BE2C (cell line): ENCODE measurements around the gene MAGI2.

Source experiments
- DNase-seq: peaks from one replicate; pipeline ENCODE4 v3.0.0-alpha.2; 2020
- H3K27me3 ChIP-seq: fragments of 250-450 bp; sonication (Bioruptor Pico); 2 replicates; pipeline ENCODE4 v1.5.1; 2020; ENCODE audit warnings: mild to moderate bottlenecking
- H3K36me3 ChIP-seq: fragments of 250-450 bp; sonication (Bioruptor Pico); 2 replicates; pipeline ENCODE4 v1.5.1; 2020; ENCODE audit warnings: mild to moderate bottlenecking
- H3K4me1 ChIP-seq: fragments of 250-450 bp; sonication (Bioruptor Pico); 2 replicates; pipeline ENCODE4 v1.5.1; 2020
- H3K4me3 ChIP-seq: 2 replicates; pipeline ENCODE4 v1.5.1; 2011; ENCODE audit warnings: low read depth, low read length
- H3K9me3 ChIP-seq: fragments of 250-450 bp; sonication (Bioruptor Pico); 2 replicates; pipeline ENCODE4 v1.5.1; 2020
- TF ChIP-seq, protein P1 (sequence below): IDR thresholded peaks from 2 replicates; pipeline ENCODE4 v1.5.1; 2012; ENCODE audit warnings: mild to moderate bottlenecking, low read depth, low read length

The MAGI2 gene

DNA sequence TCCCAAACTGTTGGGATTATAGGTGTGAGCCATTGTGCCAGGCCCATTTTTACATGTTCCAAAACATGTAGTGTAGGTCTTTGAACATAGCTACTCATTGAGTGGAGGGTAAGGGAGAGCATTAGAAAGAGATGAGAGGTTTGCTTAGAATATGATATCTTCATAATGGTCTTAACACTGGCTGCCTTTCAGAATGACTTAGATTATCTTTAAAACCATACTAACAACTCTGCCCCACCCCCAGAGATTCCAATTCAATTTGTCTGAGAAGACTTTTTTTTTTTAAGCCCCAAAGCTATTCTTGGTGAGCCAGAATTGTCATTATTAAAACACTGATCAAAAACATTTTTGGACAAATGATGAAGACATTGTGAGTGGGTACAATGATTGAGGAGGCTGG, 1486.0 kb downstream of the MAGI2 start:
- Histone ChIP-seq H3K27me3 (no peaks in the 10 kb centered on the region), H3K36me3 (no peaks in the 10 kb centered on the region), H3K4me3 (no peak overlapping the region), H3K4me1 (no peaks in the 10 kb centered on the region), H3K9me3 (no peaks in the 10 kb centered on the region)
- DNase-seq, result no peak
- TF ChIP-seq, protein P1, sequence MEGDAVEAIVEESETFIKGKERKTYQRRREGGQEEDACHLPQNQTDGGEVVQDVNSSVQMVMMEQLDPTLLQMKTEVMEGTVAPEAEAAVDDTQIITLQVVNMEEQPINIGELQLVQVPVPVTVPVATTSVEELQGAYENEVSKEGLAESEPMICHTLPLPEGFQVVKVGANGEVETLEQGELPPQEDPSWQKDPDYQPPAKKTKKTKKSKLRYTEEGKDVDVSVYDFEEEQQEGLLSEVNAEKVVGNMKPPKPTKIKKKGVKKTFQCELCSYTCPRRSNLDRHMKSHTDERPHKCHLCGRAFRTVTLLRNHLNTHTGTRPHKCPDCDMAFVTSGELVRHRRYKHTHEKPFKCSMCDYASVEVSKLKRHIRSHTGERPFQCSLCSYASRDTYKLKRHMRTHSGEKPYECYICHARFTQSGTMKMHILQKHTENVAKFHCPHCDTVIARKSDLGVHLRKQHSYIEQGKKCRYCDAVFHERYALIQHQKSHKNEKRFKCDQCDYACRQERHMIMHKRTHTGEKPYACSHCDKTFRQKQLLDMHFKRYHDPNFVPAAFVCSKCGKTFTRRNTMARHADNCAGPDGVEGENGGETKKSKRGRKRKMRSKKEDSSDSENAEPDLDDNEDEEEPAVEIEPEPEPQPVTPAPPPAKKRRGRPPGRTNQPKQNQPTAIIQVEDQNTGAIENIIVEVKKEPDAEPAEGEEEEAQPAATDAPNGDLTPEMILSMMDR, result no peak
